GM23338 (cell line): Measurements from ENCODE around the gene WWOX.

ENCODE experiments used
- CTCF ChIP-seq, 2 experiments: fragments of 200-600 bp in 1 of 2; sonication (generic) in 1 of 2; conservative IDR thresholded peaks; 2 replicates each; pipeline versions ENCODE4 v1.5.1 to v1.6.1; 2016 to 2017; ENCODE audit warnings: antibody characterized with exemption in 2 of 2, low read depth in 2 of 2, mild to moderate bottlenecking in 2 of 2, moderate library complexity in 1 of 2
- EZH2 ChIP-seq: fragments of 200-600 bp; sonication (generic); IDR thresholded peaks from one replicate; pipeline ENCODE4 v1.8.0; 2017; ENCODE audit warnings: antibody characterized with exemption, mild to moderate bottlenecking, low read depth; ENCODE audit not compliant: unreplicated experiment
- POLR2AphosphoS5 ChIP-seq: IDR thresholded peaks from 2 replicates; pipeline ENCODE4 v1.6.1; 2016; ENCODE audit warnings: antibody characterized with exemption, low read depth
- REST ChIP-seq: IDR thresholded peaks from one replicate; pipeline ENCODE4 v1.6.1; 2018; ENCODE audit warnings: antibody characterized with exemption; ENCODE audit not compliant: unreplicated experiment

DNA sequence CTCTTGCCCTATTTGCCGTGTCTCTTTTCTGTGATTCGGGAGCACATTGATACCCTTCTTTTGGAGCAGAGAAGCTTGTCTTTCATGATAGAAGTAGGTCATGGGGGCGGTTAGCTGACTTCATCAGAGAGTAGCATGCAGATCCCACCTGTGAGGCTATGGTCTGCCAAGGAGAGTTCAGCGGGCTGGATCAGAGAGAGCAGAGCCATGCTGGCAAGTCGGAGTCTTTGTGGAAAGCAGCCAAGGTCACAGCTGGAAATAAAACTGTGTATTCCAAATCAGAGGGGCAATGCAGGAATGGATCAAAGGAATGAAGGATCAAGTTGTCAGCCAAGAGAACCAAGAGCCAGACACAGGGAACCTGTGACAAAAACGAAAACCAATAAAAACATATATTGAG lies 595.9 kb downstream of the WWOX start:
- TF ChIP-seq REST (no peak), CTCF (conservative IDR thresholded peaks at IDR 0.05; ENCODE audit: low read depth in 2 of 2) (no peak), POLR2AphosphoS5 (no peak), EZH2 (no peak)
